Keratinocyte (primary cell): Measurements from ENCODE around the gene POFUT2. TPM values are rescaled to one million over a fixed set of nuclear protein-coding genes. Genes with fewer than 3 reads are reported as not detected.

Experiments used
- DNase-seq: peaks from one replicate; pipeline ENCODE4 v3.0.0-alpha.2; 2011; ENCODE audit warnings: low read depth, missing footprints, low spot score
- FAIRE-seq: peaks from 2 replicates; lab custom pipeline; 2011; peaks lifted over from hg19 to GRCh38; lab: Jason Lieb, UNC
- H2AFZ ChIP-seq: 2 replicates; pipeline ENCODE4 v1.6.0; 2012; ENCODE audit warnings: low read length, control low read depth, inconsistent platforms; ENCODE audit not compliant: control insufficient read depth
- H3K27ac ChIP-seq: 2 replicates; pipeline ENCODE4 v1.5.1; 2011; ENCODE audit warnings: low read length; ENCODE audit not compliant: control insufficient read depth, insufficient read depth
- H3K27me3 ChIP-seq: 3 replicates; pipeline ENCODE4 v1.6.0; 2011; ENCODE audit warnings: low read length; ENCODE audit not compliant: control insufficient read depth, insufficient read depth; ENCODE audit errors: extremely low read depth
- H3K36me3 ChIP-seq, 2 experiments: 2 replicates in 1 of 2; 3 replicates in 1 of 2; pipeline ENCODE4 v1.5.1; 2011; ENCODE audit warnings: low read length in 2 of 2, mild to moderate bottlenecking in 1 of 2; ENCODE audit not compliant: control insufficient read depth in 2 of 2, insufficient read depth in 2 of 2; ENCODE audit errors: extremely low read depth in 1 of 2
- H3K4me1 ChIP-seq: 3 replicates; pipeline ENCODE4 v1.5.1; 2011; ENCODE audit warnings: low read length; ENCODE audit not compliant: control insufficient read depth, insufficient read depth; ENCODE audit errors: extremely low read depth
- H3K4me2 ChIP-seq: 3 replicates; pipeline ENCODE4 v1.6.0; 2011; ENCODE audit warnings: low read depth, low read length; ENCODE audit not compliant: control insufficient read depth, insufficient read depth; ENCODE audit errors: extremely low read depth
- H3K4me3 ChIP-seq, 3 experiments: fragments of 200-600 bp in 1 of 3; sonication (generic) in 1 of 3; 2 replicates in 2 of 3; 3 replicates in 1 of 3; pipeline ENCODE4 v1.5.1; 2011 to 2016; ENCODE audit warnings: low read length in 3 of 3, mild to moderate bottlenecking in 3 of 3, control low read depth in 2 of 3, inconsistent platforms in 1 of 3, low read depth in 1 of 3, mixed read lengths in 1 of 3, mixed run types in 1 of 3, moderate library complexity in 1 of 3; ENCODE audit not compliant: control insufficient read depth in 2 of 3, insufficient read depth in 2 of 3; ENCODE audit errors: extremely low read depth in 1 of 3
- H3K79me2 ChIP-seq: 2 replicates; pipeline ENCODE4 v1.6.0; 2012; ENCODE audit warnings: low read length; ENCODE audit not compliant: control insufficient read depth, insufficient read depth
- H3K9ac ChIP-seq: 3 replicates; pipeline ENCODE4 v1.6.0; 2011; ENCODE audit warnings: low read length; ENCODE audit not compliant: control insufficient read depth, insufficient read depth; ENCODE audit errors: extremely low read depth
- H3K9me1 ChIP-seq: 3 replicates; pipeline ENCODE4 v1.6.0; 2011; ENCODE audit warnings: low read length; ENCODE audit not compliant: control insufficient read depth, insufficient read depth; ENCODE audit errors: extremely low read depth
- H3K9me3 ChIP-seq: 2 replicates; pipeline ENCODE4 v1.5.1; 2012; ENCODE audit warnings: low read depth, low read length; ENCODE audit not compliant: control insufficient read depth
- H4K20me1 ChIP-seq: 3 replicates; pipeline ENCODE4 v1.6.0; 2011; ENCODE audit warnings: low read length; ENCODE audit not compliant: control insufficient read depth, insufficient read depth; ENCODE audit errors: extremely low read depth
- EZH2 ChIP-seq: IDR thresholded peaks from one replicate; pipeline ENCODE4 v1.6.1; 2012; ENCODE audit warnings: inconsistent platforms, mild to moderate bottlenecking, low read length, moderate library complexity
- dilution Hi-C: fragments of 300-500 bp; cut with MboI; formaldehyde crosslinking; loops from one replicate; pipeline ENCODE4 v1.7.0; 2020; ENCODE audit warnings: low sequenced_read_pairs; ENCODE audit not compliant: extremely low pct_ligation_motif_present
- polyA plus RNA-seq, 5 experiments: library from polyadenylated mRNA; depleted of rRNA in 3 of 5; stranded (reverse) in 3 of 5; stranded (forward) in 1 of 5; unstranded in 1 of 5; fragments of >200 nt; gene quantifications; 1 replicate in 1 of 5; 2 replicates in 3 of 5; 3 replicates in 1 of 5; pipeline versions ENCODE4 v1.2.1 to v1.2.3, GENCODE V29; 2011 to 2012; ENCODE audit warnings: missing spikeins in 2 of 5, low read depth in 1 of 5, low replicate concordance in 1 of 5
- TF ChIP-seq, protein P1 (sequence below), 3 experiments: IDR thresholded peaks in 1 of 3; conservative IDR thresholded peaks in 1 of 3; optimal IDR thresholded peaks in 1 of 3; 2 replicates in 2 of 3; 3 replicates in 1 of 3; pipeline versions ENCODE3 to v1.5.1; 2011; ENCODE audit warnings: low read length in 3 of 3, mild to moderate bottlenecking in 3 of 3, moderate library complexity in 2 of 3, control low read depth in 1 of 3, inconsistent platforms in 1 of 3; ENCODE audit not compliant: insufficient read depth in 2 of 3; ENCODE audit errors: extremely low read depth in 1 of 3

POFUT2 gene
- polyA plus RNA-seq, 1 donor (not counting 4 experiments of a cell fraction or from before 2014, with no cell fraction given) = 8.8 TPM

DNA sequence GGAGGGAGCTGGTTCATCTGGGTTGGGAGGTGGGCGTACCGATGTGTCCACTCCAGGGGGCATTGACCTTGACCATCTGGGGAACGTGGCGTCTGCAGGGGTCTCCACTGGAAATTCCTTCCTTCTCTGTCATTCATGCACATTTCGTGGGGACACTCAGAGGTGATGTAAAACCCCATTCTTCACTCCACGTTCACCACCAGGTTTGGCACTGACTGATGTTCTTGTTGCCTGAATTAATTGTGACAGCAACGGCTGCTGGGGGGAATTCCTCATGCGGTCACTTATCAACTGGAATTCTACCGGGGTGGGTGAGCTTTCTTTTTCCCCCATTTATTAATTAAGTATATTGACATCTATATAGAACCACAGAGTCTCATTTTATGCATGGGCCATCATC, 18.1 kb upstream of the POFUT2 start:
- Histone ChIP-seq H3K4me1 (no peaks in the 10 kb centered on the region), H2AFZ (no peak overlapping the region), H3K79me2 (no peaks in the 10 kb centered on the region), H3K4me2 (no peak overlapping the region), H3K27ac (no peak overlapping the region), H3K4me3 (no peak overlapping the region), H3K9ac (no peak overlapping the region), H3K36me3 (no peaks in the 10 kb centered on the region), H3K27me3 (peaks cover 7% of the 10 kb centered on the region), H4K20me1 (no peaks in the 10 kb centered on the region), H3K9me3 (no peaks in the 10 kb centered on the region), H3K9me1 (no peaks in the 10 kb centered on the region)
- no peak for TF ChIP-seq EZH2
- TF ChIP-seq, protein P1, sequence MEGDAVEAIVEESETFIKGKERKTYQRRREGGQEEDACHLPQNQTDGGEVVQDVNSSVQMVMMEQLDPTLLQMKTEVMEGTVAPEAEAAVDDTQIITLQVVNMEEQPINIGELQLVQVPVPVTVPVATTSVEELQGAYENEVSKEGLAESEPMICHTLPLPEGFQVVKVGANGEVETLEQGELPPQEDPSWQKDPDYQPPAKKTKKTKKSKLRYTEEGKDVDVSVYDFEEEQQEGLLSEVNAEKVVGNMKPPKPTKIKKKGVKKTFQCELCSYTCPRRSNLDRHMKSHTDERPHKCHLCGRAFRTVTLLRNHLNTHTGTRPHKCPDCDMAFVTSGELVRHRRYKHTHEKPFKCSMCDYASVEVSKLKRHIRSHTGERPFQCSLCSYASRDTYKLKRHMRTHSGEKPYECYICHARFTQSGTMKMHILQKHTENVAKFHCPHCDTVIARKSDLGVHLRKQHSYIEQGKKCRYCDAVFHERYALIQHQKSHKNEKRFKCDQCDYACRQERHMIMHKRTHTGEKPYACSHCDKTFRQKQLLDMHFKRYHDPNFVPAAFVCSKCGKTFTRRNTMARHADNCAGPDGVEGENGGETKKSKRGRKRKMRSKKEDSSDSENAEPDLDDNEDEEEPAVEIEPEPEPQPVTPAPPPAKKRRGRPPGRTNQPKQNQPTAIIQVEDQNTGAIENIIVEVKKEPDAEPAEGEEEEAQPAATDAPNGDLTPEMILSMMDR (optimal IDR thresholded peaks at IDR 0.05 in 1 of 3, IDR thresholded peaks at IDR 0.05 in 1 of 3, conservative IDR thresholded peaks at IDR 0.05 in 1 of 3; ENCODE audit: extremely low read depth in 1 of 3, insufficient read depth in 2 of 3, low read length in 3 of 3) = no peak
- FAIRE-seq (no peak), DNase-seq (no peak)
- dilution Hi-C loops = no loop called here

DNA sequence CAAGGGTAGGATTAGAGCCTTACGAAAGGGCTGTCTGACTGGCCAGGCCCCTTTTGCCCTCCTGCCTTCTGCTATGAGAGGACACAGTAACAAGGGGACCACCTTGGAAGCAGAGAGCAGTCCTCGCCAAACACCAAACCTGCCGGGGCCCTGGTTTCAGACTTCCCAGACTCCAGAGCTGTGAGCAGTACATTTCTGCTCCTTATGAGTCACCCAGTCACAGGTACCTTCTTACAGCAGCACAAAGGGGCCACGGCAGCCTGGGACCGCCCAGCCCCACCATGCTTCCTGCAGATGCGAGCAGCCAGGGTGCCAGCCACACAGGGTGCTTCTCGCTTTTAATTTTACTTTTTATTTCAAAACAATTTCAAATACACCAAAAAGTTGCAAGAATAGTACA, 17.2 kb upstream of the POFUT2 start:
- no peak for FAIRE-seq
- no peaks in the 10 kb centered on the region for H3K9me1 ChIP-seq
- no peak overlapping the region for H3K4me3 ChIP-seq
- dilution Hi-C loops = no loop called here
- DNase-seq = no peak
- H3K4me2 ChIP-seq = no peak overlapping the region
- TF ChIP-seq EZH2 = no peak
- TF ChIP-seq, protein P1 (optimal IDR thresholded peaks at IDR 0.05 in 1 of 3, IDR thresholded peaks at IDR 0.05 in 1 of 3, conservative IDR thresholded peaks at IDR 0.05 in 1 of 3; ENCODE audit: extremely low read depth in 1 of 3, insufficient read depth in 2 of 3, low read length in 3 of 3) = no peak
- H3K36me3 ChIP-seq = no peaks in the 10 kb centered on the region
- no peaks in the 10 kb centered on the region for H3K9me3 ChIP-seq
- H3K4me1 ChIP-seq = no peaks in the 10 kb centered on the region
- peaks cover 7% of the 10 kb centered on the region for H3K27me3 ChIP-seq
- no peaks in the 10 kb centered on the region for H3K79me2 ChIP-seq
- H3K27ac ChIP-seq = no peak overlapping the region
- no peak overlapping the region for H3K9ac ChIP-seq
- no peaks in the 10 kb centered on the region for H4K20me1 ChIP-seq
- no peak overlapping the region for H2AFZ ChIP-seq
